KBM-7 (cell line): Measurements from ENCODE around the gene CLEC14A.

Experiments
- DNase-seq: peaks from one replicate; pipeline ENCODE4 v3.0.0-alpha.2; 2015
- in situ Hi-C: fragments of 300-500 bp; cut with MboI; formaldehyde crosslinking; loops from 2 replicates; pipeline ENCODE4 v1.14.3; 2020; ENCODE audit warnings: low sequenced_read_pairs, low pct_unique_long_range_greater_than_20kb, mixed read lengths

Gene CLEC14A

GRCh38 chr14:38252066-38252710 lies 3.7 kb downstream of the CLEC14A start:
- in situ Hi-C loops: no loop called here
- DNase-seq: no peak

- in situ Hi-C loops: no loop called here
- no peak for DNase-seq
Measured at GRCh38 chr14:38250331-38250730, 5.6 kb downstream of the CLEC14A start.

- in situ Hi-C loops: no loop called here
- no peak for DNase-seq
Measured at GRCh38 chr14:38248321-38249028, 7.4 kb downstream of the CLEC14A start.

GRCh38 chr14:38243696-38244240 lies 12.1 kb downstream of the CLEC14A start:
- peak; percentile 45 for DNase-seq
- in situ Hi-C loops: no loop called here

- no peak for DNase-seq
- in situ Hi-C loops: no loop called here
Measured at GRCh38 chr14:38238878-38239277, 17.0 kb downstream of the CLEC14A start.

- no peak for DNase-seq
- in situ Hi-C loops: no loop called here
Measured at GRCh38 chr14:38238332-38238731, 17.6 kb downstream of the CLEC14A start.

- no peak for DNase-seq
- in situ Hi-C loops: no loop called here
Measured at GRCh38 chr14:38233218-38233617, 22.7 kb downstream of the CLEC14A start.

- DNase-seq: no peak
- in situ Hi-C loops: no loop called here
Measured at GRCh38 chr14:38226366-38226765, 29.5 kb downstream of the CLEC14A start.

- no peak for DNase-seq
- in situ Hi-C loops: no loop called here
Measured at GRCh38 chr14:38225946-38226345, 29.9 kb downstream of the CLEC14A start.

GRCh38 chr14:38224338-38224737 lies 31.6 kb downstream of the CLEC14A start:
- DNase-seq: no peak
- in situ Hi-C loops: no loop called here

- in situ Hi-C loops: no loop called here
- no peak for DNase-seq
Measured at GRCh38 chr14:38221077-38221476, 34.8 kb downstream of the CLEC14A start.

GRCh38 chr14:38217553-38217952 lies 38.3 kb downstream of the CLEC14A start:
- DNase-seq: no peak
- in situ Hi-C loops: no loop called here

- no peak for DNase-seq
- in situ Hi-C loops: no loop called here
Measured at GRCh38 chr14:38213001-38213400, 42.9 kb downstream of the CLEC14A start.

GRCh38 chr14:38212111-38212510 lies 43.8 kb downstream of the CLEC14A start:
- no peak for DNase-seq
- in situ Hi-C loops: no loop called here

- no peak for DNase-seq
- in situ Hi-C loops: no loop called here
Measured at GRCh38 chr14:38211255-38211735, 44.6 kb downstream of the CLEC14A start.

- in situ Hi-C loops: no loop called here
- DNase-seq: no peak
Measured at GRCh38 chr14:38210587-38211216, 45.2 kb downstream of the CLEC14A start.

GRCh38 chr14:38209572-38210557 lies 46.0 kb downstream of the CLEC14A start:
- in situ Hi-C loops: no loop called here
- no peak for DNase-seq

- no peak for DNase-seq
- in situ Hi-C loops: no loop called here
Measured at GRCh38 chr14:38208618-38209562, 47.0 kb downstream of the CLEC14A start.
